IMR-90 (cell line): ENCODE data around the gene ALDH3A2. TPM values are rescaled to one million over a fixed set of nuclear protein-coding genes. Genes with fewer than 3 reads are reported as not detected.

Experiments used
- ATAC-seq: fragments of 200-7000 bp; cut with Tn5 transposase; 2 replicates; pipeline ENCODE4 v1.9.1; 2020; ENCODE audit warnings: low read depth, mild to moderate bottlenecking, moderate library complexity
- BruUV-seq: library from RNA; stranded (reverse); fragments of 400-500 nt; replicated peaks from 2 replicates; lab custom pipeline; 2021; lab: Mats Ljungman, UMichigan
- CTCF ChIA-PET: fragments of 300-600 bp; formaldehyde crosslinking; extraction: SDS; loops from one replicate; lab custom pipeline; 2021; ENCODE audit warnings: antibody characterized with exemption; lab: Yijun Ruan, JAX
- POLR2A ChIA-PET: fragments of 300-600 bp; sonication (Branson Sonifier 250); formaldehyde crosslinking; loops from one replicate; lab custom pipeline; 2022; ENCODE audit warnings: antibody characterized with exemption; ENCODE audit not compliant: unreplicated experiment; lab: Charles Lee
- DNase-seq: peaks from one replicate; pipeline ENCODE4 v3.0.0; 2013
- H2AFZ ChIP-seq: replicated peaks from 2 replicates; pipeline ENCODE3; 2013; ENCODE audit warnings: low read length, mild to moderate bottlenecking; ENCODE audit not compliant: poor library complexity
- H2AK5ac ChIP-seq: 2 replicates; pipeline ENCODE4 v1.6.1; 2013; ENCODE audit warnings: low read depth, low read length, inconsistent platforms
- H2AK9ac ChIP-seq: replicated peaks from 2 replicates; pipeline ENCODE3; 2013; ENCODE audit warnings: mild to moderate bottlenecking, low read depth, low read length, moderate library complexity; ENCODE audit not compliant: poor library complexity
- H2BK120ac ChIP-seq: 2 replicates; pipeline ENCODE4 v1.6.1; 2013; ENCODE audit warnings: low read depth, low read length, inconsistent platforms
- H2BK15ac ChIP-seq: 3 replicates; pipeline ENCODE4 v1.6.1; 2013; ENCODE audit warnings: low read depth, low read length, inconsistent platforms
- H2BK20ac ChIP-seq: 2 replicates; pipeline ENCODE4 v1.6.1; 2013; ENCODE audit warnings: low read depth, mild to moderate bottlenecking, inconsistent platforms, low read length, moderate library complexity
- H2BK5ac ChIP-seq: 2 replicates; pipeline ENCODE4 v1.6.1; 2013; ENCODE audit warnings: mild to moderate bottlenecking, low read depth, low read length, inconsistent platforms; ENCODE audit not compliant: poor library complexity, severe bottlenecking
- H3K14ac ChIP-seq: replicated peaks from 2 replicates; pipeline ENCODE4 v1.6.1; 2013; ENCODE audit warnings: low read depth, low read length, inconsistent platforms
- H3K18ac ChIP-seq: 2 replicates; pipeline ENCODE4 v1.6.1; 2013; ENCODE audit warnings: low read depth, low read length, control low read depth
- H3K23ac ChIP-seq: 2 replicates; pipeline ENCODE4 v1.6.1; 2013; ENCODE audit warnings: low read depth, low read length, inconsistent platforms
- H3K27ac ChIP-seq: 2 replicates; pipeline ENCODE4 v1.5.1; 2013; ENCODE audit warnings: mild to moderate bottlenecking, control low read depth, low read length; ENCODE audit not compliant: insufficient read depth
- H3K27me3 ChIP-seq: 2 replicates; pipeline ENCODE4 v1.6.1; 2013; ENCODE audit warnings: low read length; ENCODE audit not compliant: control insufficient read depth, insufficient read depth
- H3K36me3 ChIP-seq: 2 replicates; pipeline ENCODE4 v1.6.1; 2013; ENCODE audit warnings: low read length, mixed read lengths; ENCODE audit not compliant: control insufficient read depth, insufficient read depth
- H3K4ac ChIP-seq: 2 replicates; pipeline ENCODE4 v1.6.1; 2013; ENCODE audit warnings: low read depth, low read length, inconsistent platforms
- H3K4me1 ChIP-seq: 2 replicates; pipeline ENCODE4 v1.6.1; 2013; ENCODE audit warnings: low read length, mixed read lengths; ENCODE audit not compliant: control insufficient read depth, insufficient read depth
- H3K4me2 ChIP-seq: 2 replicates; pipeline ENCODE4 v1.6.1; 2013; ENCODE audit warnings: low read depth, mild to moderate bottlenecking, control low read depth, low read length, moderate library complexity
- H3K4me3 ChIP-seq: 2 replicates; pipeline ENCODE4 v1.5.1; 2013; ENCODE audit warnings: low read depth, mild to moderate bottlenecking, control low read depth, low read length, moderate library complexity; ENCODE audit not compliant: insufficient read depth
- H3K56ac ChIP-seq: 2 replicates; pipeline ENCODE4 v1.6.1; 2013; ENCODE audit warnings: low read length, inconsistent platforms; ENCODE audit not compliant: insufficient read depth; ENCODE audit errors: extremely low read depth
- H3K79me1 ChIP-seq, 2 experiments: 2 replicates each; pipeline ENCODE4 v1.6.1; 2013; ENCODE audit warnings: low read length in 2 of 2, inconsistent platforms in 1 of 2, low read depth in 1 of 2
- H3K9ac ChIP-seq: 2 replicates; pipeline ENCODE4 v1.6.1; 2013; ENCODE audit warnings: low read depth, low read length, control low read depth
- H3K9me1 ChIP-seq: 2 replicates; pipeline ENCODE4 v1.6.1; 2013; ENCODE audit warnings: low read length, inconsistent platforms; ENCODE audit not compliant: insufficient read depth
- H3K9me3 ChIP-seq: 2 replicates; pipeline ENCODE4 v1.6.1; 2013; ENCODE audit warnings: low read length; ENCODE audit not compliant: control insufficient read depth, insufficient read depth
- H4K20me1 ChIP-seq: 2 replicates; pipeline ENCODE4 v1.6.1; 2013; ENCODE audit warnings: low read length, inconsistent platforms; ENCODE audit not compliant: insufficient read depth
- H4K5ac ChIP-seq: 2 replicates; pipeline ENCODE4 v1.6.1; 2013; ENCODE audit warnings: mild to moderate bottlenecking, low read depth, low read length, control low read depth
- H4K8ac ChIP-seq, 2 experiments: 2 replicates each; pipeline ENCODE4 v1.6.1; 2013; ENCODE audit warnings: low read depth in 2 of 2, low read length in 2 of 2, control low read depth in 1 of 2, inconsistent platforms in 1 of 2
- H4K91ac ChIP-seq: 2 replicates; pipeline ENCODE4 v1.6.1; 2013; ENCODE audit warnings: low read depth, low read length, inconsistent platforms; ENCODE audit not compliant: insufficient read depth
- CEBPB ChIP-seq: IDR thresholded peaks from 2 replicates; pipeline ENCODE4 v1.6.1; 2012; ENCODE audit warnings: low read depth, low read length, improper control_type of control experiment
- CTCF ChIP-seq: conservative IDR thresholded peaks from 2 replicates; pipeline ENCODE4 v1.5.1; 2012; ENCODE audit warnings: mild to moderate bottlenecking, low read depth, low read length, improper control_type of control experiment
- FOS ChIP-seq: fragments of 150-350 bp; IDR thresholded peaks from 2 replicates; pipeline ENCODE4 v1.6.1; 2016; ENCODE audit warnings: low read depth, low read length
- MAFK ChIP-seq: IDR thresholded peaks from 2 replicates; pipeline ENCODE4 v1.6.1; 2012; ENCODE audit warnings: low read depth, low read length, improper control_type of control experiment
- MAZ ChIP-seq: IDR thresholded peaks from 2 replicates; pipeline ENCODE4 v1.6.1; 2012; ENCODE audit warnings: low read depth, mild to moderate bottlenecking, low read length, improper control_type of control experiment, moderate library complexity, borderline replicate concordance
- MXI1 ChIP-seq: IDR thresholded peaks from 2 replicates; pipeline ENCODE4 v1.6.1; 2012; ENCODE audit warnings: low read depth, mild to moderate bottlenecking, low read length, moderate library complexity, borderline replicate concordance
- NFE2L2 ChIP-seq: fragments of 150-350 bp; IDR thresholded peaks from 2 replicates; pipeline ENCODE4 v1.6.1; 2016; ENCODE audit warnings: low read depth, mild to moderate bottlenecking, low read length
- POLR2A ChIP-seq: IDR thresholded peaks from 2 replicates; pipeline ENCODE4 v1.6.1; 2012; ENCODE audit warnings: mild to moderate bottlenecking, low read depth, low read length
- RAD21 ChIP-seq: IDR thresholded peaks from 2 replicates; pipeline ENCODE4 v1.6.1; 2012; ENCODE audit warnings: low read length, improper control_type of control experiment
- RCOR1 ChIP-seq: IDR thresholded peaks from 2 replicates; pipeline ENCODE4 v1.6.1; 2012; ENCODE audit warnings: mild to moderate bottlenecking, low read length, improper control_type of control experiment; ENCODE audit not compliant: insufficient replicate concordance
- RFX5 ChIP-seq: IDR thresholded peaks from 2 replicates; pipeline ENCODE4 v1.8.0; 2012; ENCODE audit warnings: low read depth, mild to moderate bottlenecking, low read length, moderate library complexity
- SMC3 ChIP-seq: fragments of 150-350 bp; IDR thresholded peaks from 2 replicates; pipeline ENCODE4 v1.6.1; 2016; ENCODE audit warnings: low read depth, mild to moderate bottlenecking, antibody characterized with exemption, low read length, moderate library complexity
- USF2 ChIP-seq: fragments of 150-350 bp; IDR thresholded peaks from 2 replicates; pipeline ENCODE4 v1.6.1; 2017; ENCODE audit warnings: mild to moderate bottlenecking, antibody characterized with exemption, low read length, low read depth
- WGBS, 2 experiments: methylation state at CpG; one replicate each; pipeline versions ENCODE4 v1.1.5 to v1.1.7; 2013; ENCODE audit warnings: missing lambda C conversion rate in 2 of 2; ENCODE audit not compliant: insufficient read length in 1 of 2; ENCODE audit errors: extremely low coverage in 2 of 2; 5-methylcytosine and 5-hydroxymethylcytosine counted together
- dilution Hi-C: fragments of 300-500 bp; cut with HindIII; formaldehyde crosslinking; loops from one replicate; pipeline ENCODE4 v1.14.3; 2018; ENCODE audit warnings: low sequenced_read_pairs; ENCODE audit not compliant: unreplicated experiment
- in situ Hi-C: fragments of 300-500 bp; cut with MboI; formaldehyde crosslinking; loops from 3 replicates; pipeline ENCODE4 v1.14.3; 2019; ENCODE audit warnings: low sequenced_read_pairs, inconsistent platforms, mixed read lengths
- intact Hi-C: fragments of 100-400 bp; cut with micrococcal nuclease; formaldehyde crosslinking; loops from 2 replicates; pipeline ENCODE4 v1.10.0; 2022
- polyA plus RNA-seq, 3 experiments: library from polyadenylated mRNA; depleted of rRNA; stranded (reverse); fragments of >200 nt; gene quantifications; 2 replicates each; pipeline ENCODE4 v1.2.3, GENCODE V29; 2012; ENCODE audit warnings: low replicate concordance in 1 of 3
- total RNA-seq: library from RNA; depleted of rRNA; stranded (reverse); fragments of >200 nt; gene quantifications from 2 replicates; pipeline ENCODE4 v1.2.3, GENCODE V29; 2012

Gene ALDH3A2
- total and polyA plus RNA-seq, 2 of the 4 experiments (the other 2 are of a cell fraction) = 4.0 to 7.9 TPM

GRCh38 chr17:19652595-19652994 is 4.0 kb downstream of the ALDH3A2 start:
- Histone ChIP-seq H4K20me1 (peaks cover 6% of the 10 kb centered on the region; the same call in 1 of the 2 replicates), H3K4me3 (no peak overlapping the region), H3K27me3 (peaks cover 13% of the 10 kb centered on the region), H3K79me1 (no peaks in the 10 kb centered on the region), H4K5ac (no peak overlapping the region), H4K91ac (no peak overlapping the region), H2BK20ac (no peak overlapping the region), H3K9me3 (peaks cover 2% of the 10 kb centered on the region; the same call in 1 of the 2 replicates), H3K9ac (no peak overlapping the region), H3K36me3 (no peaks in the 10 kb centered on the region; the same call in 1 of the 2 replicates), H3K9me1 (no peaks in the 10 kb centered on the region), H3K23ac (no peak overlapping the region), H2AFZ (no peak overlapping the region), H3K56ac (no peak overlapping the region), H2BK15ac (no peak overlapping the region), H2BK5ac (no peak overlapping the region), H4K8ac (no peak overlapping the region), H3K4me2 (no peak overlapping the region), H2AK9ac (no peak overlapping the region), H2AK5ac (no peak overlapping the region), H3K27ac (no peak overlapping the region), H3K4ac (no peak overlapping the region), H2BK120ac (no peak overlapping the region), H3K14ac (no peak overlapping the region), H3K4me1 (peaks cover 2% of the 10 kb centered on the region; the same call in 1 of the 2 replicates), H3K18ac (no peak overlapping the region)
- BruUV-seq = no TSS peak
- CTCF ChIA-PET = interaction anchor here (0.6 to 1.3 kb wide), 3 partner anchors 42 to 110 kb away, joined by 3 to 4 read pairs (median 3); no protein-coding TSS in a partner anchor
- dilution Hi-C loops (no loop called here), intact Hi-C loops (no loop called here), in situ Hi-C loops (no loop called here)
- POLR2A ChIA-PET = interaction anchor here (0.8 kb wide), 1 partner anchor 9 kb away, joined by 4 read pairs; no protein-coding TSS in a partner anchor
- TF ChIP-seq RCOR1 (no peak), RAD21 (no peak), CTCF (no peak), CEBPB (no peak), NFE2L2 (no peak), USF2 (no peak), POLR2A (no peak), MAFK (no peak), RFX5 (no peak), MXI1 (no peak), FOS (no peak), SMC3 (no peak), MAZ (no peak)
- ATAC-seq (no peak), DNase-seq (no peak)
- WGBS, 2 experiments = 60% methylated on average over 3 of the region's 3 CpGs; no CpG with 5 or more reads in 1 of the 2 experiments
